Activated CD4-positive, alpha-beta T cell treated with anti-CD3 and anti-CD28 coated beads for 48 hours (primary cell): Measurements from ENCODE around the gene SLC15A1.

Experiments used
- DNase-seq: peaks from one replicate; pipeline ENCODE4 v3.0.0-alpha.2; 2020

SLC15A1 gene

DNA sequence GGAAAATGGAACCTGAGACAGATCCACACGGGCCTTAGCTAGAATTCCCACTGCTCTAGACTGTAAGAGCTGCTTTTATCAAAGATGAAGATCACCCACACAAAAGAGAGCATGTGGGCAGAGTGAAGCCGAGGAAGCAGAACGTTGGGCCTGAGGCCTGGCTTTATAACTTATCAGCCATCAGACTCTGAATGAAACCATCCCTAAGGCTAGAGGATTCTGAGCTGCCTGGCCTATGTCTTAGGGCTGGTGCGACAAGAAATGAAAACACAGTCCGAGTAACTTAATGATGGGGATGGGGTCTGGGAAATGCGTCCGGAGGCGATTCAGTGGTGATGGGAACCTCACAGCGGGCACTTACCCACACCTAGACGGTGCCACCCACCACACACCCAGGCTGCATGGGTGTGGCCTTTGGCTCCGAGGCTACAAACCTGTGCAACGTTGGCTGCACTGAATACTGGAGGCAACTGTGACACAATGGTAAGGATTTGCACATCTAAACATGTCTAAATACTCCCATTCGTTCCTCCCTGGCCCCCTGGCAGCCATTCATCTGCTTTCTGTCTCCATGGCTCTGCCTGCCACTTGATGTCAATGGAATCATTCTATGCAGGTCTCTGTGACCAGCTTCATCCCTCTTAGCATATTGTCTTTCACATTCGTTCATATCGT lies 62.0 kb downstream of the SLC15A1 start:
- DNase-seq: no peak

DNA sequence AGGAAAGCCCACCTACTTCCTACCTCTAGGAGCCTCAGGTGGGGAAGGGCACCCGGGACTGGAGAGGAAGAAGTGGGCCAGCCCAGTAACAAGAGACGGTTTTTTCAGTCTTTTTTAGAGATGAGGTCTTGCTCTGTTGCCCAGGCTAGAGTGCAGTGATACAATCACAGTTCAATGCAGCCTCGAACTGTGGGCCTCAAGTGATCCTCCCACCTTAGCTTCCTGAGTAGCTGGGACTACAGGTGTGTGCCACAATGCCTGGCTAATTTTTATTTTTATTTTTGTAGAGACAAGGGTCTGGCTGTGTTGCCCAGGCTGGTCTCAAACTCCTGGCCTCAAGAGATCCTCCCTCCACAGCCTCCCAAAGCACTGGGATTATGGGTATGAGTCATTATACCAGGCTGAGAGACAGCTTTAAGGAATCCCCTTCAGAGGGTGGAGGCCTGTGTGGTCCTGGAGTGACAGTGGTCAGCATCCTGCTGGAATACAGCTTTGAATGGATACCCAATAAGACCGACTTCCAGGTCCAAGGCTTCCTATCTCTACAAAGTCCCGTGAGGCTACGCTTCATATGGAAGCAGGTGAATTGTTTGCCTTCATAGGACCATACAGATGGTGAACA lies 63.0 kb downstream of the SLC15A1 start:
- DNase-seq: no peak

DNA sequence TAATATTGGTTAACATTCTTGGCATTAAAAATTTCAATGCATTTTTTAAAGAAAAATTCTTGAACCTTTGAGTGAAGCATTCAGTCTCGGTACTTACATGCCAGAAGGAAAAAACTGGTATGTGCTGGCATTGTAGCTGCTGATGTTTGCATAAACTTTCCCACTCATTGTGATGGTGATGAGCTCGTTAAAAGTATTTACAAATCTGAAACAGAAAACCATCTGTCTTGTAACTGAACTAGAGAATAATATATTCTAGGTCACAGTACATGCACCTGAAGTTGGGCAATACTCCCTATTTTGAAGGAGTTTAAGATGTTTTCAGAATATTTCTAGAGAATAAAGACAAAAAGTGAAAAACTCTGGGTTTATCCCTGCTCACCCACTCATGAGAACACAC lies 64.1 kb downstream of the SLC15A1 start:
- DNase-seq: no peak

DNA sequence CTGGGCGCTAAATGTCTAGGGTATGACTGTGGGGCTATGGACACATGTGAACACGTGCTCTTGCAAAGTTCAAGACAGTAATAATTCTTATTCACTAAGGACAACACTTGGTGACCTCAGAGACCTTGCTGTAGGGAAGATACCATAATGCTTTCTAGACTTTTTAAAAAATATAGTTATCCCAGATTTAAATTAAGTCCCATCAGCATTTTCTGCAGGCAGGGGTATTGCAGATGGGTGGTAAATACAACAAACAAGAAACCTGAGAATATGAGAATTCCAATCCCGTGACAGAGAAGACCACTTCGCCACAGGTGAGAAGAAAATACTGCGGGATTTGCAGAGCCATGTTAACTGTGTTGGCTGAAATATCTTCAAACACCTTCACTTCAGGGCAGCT lies 65.2 kb downstream of the SLC15A1 start:
- no peak for DNase-seq

DNA sequence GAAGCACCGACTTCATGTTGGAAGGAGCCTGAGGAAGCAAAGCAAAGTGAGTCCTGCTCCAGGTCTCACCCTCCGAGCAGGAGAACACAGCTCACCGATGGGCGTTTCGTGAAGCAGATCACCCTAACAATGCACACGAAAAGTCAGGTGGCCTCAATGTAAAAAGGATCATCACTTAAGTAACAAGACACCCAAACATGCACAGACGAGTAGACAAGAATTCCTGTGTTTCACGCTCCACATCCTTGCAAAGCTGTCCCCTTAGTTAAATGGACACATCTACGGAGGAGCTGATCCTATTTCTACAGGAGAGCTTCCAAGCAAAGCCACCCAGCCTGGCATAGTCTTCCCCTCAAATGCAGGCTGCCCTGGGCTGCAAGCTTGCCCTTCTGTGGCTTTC lies 66.2 kb downstream of the SLC15A1 start:
- no peak for DNase-seq

DNA sequence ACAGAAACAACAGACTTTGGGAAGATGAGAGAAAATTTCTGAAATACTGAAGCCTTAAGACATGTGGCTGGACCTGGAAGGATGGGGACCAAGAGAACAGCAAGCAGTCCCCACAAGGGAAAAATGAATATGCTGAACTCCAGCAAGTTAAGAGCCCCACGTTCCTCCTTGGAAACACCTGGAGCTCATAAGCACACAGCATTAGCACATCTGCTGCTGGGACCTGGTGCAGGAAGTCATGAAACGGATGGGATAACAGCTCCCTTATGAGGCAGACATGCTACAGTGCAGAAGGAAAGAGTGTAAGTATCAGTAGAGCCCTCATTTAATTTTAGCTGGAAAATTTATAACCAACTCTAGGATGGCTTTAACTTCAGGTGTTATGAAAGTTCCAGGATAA lies 67.3 kb downstream of the SLC15A1 start:
- DNase-seq: no peak

DNA sequence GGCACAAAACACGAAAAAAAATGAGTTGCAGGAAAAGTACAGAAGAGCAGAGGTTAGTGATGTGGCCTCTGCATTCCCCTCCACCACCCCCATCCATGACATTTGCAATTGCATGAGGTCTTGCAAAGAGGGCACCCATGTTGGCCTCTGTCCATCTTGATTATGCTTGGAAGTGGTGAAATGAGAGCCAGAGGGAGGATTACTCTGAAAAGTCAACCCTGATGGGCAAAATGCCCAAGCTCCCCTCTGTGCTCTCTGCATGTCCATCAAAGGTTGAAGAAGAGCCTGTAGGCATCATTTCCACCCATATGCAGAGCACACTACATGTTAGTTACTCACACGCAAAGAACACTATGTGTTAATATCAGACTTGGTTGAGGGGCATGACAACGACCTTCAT lies 71.4 kb downstream of the SLC15A1 start:
- DNase-seq: no peak

DNA sequence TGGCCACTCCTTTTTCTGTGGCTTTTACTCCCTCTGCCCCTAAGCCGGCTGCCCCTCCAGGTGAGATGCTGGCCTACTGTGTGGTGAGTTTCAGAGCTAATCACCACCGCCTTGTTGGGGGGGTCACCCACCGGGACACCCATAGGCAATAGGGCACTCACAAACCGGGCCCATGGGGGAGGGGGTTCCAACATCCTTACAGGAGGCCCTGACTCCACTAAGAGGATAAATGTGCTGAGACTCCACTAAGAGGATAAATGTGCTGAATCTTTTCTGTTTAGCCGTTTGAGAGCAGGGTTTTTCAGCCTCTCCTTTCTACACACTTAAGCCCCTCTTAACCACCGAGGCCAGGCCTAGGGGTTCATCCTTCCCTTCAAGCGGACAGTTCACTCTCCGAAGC lies 73.7 kb downstream of the SLC15A1 start:
- no peak for DNase-seq

DNA sequence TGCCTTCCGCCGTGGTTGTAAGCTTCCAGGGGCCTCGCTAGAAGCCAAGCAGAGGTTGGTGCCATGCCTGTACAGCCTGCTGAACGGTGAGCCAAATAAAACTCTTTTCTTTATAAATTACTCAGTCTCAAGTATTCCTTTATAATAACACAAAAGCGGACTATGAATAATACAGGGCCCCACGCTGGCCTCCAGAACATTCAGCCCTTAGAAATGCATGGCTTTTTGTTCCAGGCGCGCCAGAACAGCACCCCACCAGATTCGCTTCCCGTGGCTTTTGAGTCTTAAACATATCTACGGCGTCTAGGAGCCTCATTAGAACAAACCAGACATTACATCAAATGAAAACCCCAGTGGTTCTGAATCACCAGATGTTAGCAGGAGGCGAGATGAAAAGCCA lies 75.1 kb downstream of the SLC15A1 start:
- no peak for DNase-seq

DNA sequence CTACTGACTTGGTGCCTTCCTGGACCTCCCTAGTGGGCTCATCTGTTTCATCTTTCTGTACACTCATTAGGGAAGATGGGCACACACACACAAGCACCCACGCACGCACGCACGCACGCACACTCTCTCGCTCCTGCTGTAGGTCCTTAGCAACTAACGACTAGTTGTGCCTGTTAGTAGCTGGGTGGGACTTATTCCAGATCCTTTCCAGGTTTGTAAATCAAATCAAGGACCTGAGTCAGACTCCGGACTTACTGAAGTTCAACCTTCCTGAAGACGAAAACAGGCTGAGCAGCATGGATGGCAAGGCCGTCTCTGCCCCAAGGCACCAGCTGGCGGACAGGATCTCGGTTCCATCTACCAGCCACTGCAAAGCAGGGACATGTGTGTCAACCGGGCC lies 76.2 kb downstream of the SLC15A1 start:
- DNase-seq: no peak

DNA sequence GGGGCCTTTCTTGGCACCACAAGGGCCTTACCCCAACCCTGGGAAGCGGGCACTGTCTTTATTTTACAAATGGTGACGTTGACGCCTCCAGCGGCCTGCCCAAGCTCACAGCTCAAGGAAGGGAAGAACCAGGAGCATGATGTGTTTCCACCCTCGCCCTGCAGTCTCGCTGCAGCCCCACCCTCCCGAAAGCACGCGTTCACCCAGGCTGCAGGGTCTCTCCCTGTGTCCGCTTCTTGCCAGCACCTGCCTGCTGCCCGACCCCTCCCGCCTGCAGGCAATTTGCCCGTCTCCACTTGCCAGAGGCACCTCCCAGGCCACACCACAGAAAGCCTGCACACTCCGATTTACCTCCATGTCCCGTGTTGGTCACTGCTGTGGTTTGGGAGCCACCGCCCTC lies 76.6 kb downstream of the SLC15A1 start:
- DNase-seq: no peak

DNA sequence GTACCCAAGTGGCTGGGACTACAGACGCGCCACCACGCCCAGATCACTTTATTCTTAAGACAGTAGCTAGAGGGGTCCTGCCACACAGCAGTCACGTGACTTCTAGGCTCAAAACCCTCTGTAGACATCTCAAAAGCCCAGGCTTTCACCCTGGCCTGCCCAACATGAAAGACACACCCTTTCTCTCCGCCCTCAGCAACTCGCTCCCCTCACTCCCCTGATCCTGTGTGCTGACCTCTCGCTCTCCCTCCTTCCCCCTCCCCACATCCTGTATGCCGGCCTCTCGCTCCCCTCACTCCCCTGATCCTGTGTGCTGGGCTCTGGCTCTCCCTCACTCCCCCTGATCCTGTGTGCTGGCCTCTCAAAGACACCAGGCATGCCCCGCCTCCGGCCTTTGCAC lies 77.4 kb downstream of the SLC15A1 start:
- DNase-seq: no peak

DNA sequence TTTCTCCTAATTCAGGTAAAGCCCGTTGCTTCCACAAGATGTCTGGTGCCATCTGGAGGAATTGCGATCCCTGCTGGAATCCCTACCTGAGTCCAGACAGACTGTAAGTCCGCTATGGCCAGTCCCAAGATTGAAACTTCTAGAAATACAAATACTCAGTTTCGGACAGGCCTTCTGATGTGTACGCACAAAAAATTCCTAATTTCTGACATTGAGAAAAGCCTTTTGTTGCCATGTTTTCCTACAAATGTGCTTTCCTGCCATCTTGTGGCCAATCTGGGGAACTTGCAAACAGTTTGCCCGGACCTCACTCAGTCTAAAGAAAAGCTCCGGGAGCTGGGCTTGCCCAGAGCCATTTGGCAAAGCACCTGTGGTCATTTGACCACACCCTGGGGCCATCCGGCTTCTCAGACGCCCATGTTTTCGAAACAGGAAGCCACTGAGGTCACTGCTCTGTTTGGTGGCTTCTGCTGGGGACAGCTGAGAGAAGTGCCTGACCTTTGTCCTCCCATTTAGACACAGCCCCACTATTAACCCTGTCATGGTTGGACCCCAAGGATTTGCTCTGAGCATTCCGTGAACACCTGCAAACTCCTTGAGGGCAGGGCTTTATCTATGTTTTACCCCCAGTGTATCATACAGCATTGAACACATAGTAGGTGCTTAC lies 79.4 kb downstream of the SLC15A1 start:
- DNase-seq: peak; percentile 57

DNA sequence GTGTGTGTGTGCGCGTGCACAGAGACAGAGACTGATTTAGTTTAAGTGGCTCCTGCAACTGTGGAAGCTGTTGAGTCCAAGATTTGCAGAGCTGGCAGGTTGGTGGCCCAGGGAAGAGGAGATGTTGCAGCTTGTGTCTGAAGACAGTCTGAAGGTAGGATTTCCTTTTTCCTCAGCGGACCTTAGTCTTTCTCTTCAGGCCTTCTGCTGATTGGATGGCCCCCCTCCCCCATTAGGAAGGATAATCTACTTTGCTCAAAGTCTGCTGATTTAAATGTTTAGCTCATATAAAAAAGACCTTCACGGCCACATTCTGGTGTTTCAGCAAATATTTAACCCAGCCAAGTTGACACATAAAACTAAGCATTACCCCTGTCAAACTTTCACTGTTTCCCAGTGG lies 84.3 kb downstream of the SLC15A1 start:
- DNase-seq: no peak

DNA sequence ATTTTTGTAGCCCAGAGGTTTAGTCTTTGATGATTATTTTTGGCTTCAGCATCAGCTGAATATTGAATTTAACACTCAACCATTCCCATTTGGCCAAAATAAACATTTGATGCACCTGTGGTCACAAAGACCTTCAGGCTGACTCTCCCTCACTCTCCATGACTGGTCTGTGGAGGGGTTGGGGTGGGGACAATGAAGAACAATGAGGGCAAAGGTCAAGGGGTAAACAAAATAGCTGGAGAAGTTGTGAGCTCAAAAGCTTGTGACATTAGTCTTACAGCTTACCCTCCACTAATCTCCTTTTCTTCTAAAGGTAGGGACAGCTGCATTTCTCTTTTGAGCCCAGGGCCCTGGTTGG lies 86.9 kb downstream of the SLC15A1 start:
- DNase-seq: no peak

DNA sequence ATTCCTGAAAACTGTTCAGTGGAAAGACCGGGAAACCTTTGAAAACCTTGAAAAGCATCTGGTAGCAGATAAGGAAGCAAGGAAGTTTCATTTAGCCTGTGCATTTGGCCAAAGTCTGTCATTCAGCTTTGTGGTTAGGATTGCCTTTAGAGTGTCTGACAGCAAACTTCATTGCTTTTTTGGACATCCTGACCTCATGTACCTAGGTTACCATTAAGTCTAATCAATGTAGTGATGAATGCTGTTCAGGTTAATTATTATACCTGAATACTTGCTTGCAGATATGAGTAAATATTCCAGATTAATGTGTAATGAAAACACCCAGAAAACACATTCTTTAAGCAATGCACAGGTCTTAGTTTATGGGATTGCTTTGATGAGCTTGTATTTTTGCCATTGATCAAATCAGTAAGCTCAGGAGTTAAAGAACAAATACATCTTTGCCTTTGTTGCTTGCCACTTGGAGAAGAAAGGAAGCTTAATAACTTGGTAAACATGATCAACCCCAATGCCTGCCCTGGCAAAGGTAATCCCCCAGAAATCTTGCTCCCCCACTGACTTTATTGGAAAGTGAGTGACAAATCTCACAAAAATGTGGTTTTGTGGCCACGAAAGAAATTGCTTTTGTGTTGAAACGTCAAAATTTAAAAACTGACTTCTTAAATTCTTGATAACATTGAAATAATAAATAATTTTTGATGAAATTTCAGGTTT lies 87.4 kb downstream of the SLC15A1 start:
- no peak for DNase-seq

DNA sequence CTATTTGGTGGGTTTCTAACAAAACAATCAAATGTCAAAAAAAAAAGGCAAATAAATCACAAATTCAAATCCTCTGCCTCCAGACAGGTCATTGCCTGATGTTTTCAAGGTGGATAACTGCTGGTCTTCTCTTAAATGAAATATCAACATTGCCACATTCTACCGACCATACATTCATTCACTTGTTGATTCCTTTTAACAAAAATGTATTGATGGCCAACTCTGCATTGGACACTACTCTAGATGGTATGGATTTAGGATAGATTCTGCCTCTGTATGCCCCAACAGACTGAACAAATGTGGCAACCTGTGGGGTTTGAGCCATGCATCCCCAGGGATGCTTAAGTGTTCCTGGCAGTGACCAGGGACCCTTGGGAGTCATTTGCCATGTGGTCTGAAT lies 88.0 kb downstream of the SLC15A1 start:
- DNase-seq: no peak

DNA sequence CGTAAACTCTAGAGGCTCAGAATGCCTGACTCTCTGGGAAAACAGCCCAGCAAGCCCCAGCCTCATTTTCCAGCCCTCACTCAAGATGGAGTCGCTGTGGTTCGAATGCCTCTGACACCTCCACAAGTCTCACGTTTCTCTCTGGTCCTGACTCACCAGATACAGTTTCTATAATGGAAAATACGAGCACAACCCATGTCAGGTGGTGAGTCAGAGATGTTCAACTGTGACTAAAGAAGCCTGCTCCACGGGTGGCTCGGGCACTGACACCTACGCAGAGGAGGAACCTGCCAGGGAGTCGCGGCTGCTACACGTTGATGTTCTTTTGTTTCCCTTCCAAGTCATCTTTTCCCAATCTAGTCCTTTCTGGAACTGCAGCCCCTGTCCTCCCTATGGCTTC lies 88.4 kb downstream of the SLC15A1 start:
- peak; percentile 81 for DNase-seq

DNA sequence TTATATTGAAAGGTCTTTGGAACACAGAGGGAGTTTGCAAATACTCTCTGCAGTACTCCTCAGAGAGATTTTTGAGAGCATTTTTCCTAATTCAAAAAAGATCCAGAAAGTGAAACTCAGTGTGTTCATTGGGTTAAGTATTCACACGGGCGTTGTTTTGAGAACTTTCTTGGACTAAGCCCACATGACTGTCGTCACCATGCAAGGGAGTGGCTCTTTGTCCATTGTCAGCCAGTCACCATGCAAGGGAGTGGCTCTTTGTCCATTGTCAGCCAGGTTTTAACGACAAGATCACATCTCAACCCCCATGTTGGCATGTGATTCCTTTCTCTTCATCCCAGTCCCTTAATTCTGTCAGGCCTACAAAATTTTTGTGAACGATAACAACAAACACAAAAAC lies 94.3 kb downstream of the SLC15A1 start:
- DNase-seq: no peak

DNA sequence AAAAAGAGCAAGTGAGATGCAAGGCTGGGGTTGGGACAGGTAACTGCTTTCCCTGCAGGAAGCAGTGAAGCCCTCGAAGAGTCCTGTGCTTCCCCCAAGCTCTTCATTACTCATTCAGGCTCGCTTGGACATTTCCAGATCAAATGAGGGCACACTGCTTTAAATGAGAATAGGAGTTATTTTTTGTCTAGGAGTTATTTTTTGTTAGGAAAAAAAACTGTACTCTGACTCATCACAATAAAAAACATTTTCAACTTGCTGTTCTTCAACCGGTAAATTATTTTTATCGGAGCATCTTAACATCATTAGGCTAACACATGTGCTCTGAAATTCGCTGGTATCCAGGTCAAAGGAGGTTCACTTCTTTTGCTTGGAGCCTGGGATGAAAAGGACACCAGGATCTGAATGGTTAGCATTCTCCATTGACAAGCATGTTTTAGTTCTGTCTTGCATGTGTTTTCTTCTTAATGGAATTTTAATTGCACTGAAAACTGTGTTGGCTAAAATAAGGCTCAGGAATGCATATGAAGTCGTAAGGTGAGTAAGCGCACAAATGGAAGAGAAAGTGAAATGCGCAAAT lies 94.9 kb downstream of the SLC15A1 start:
- no peak for DNase-seq

DNA sequence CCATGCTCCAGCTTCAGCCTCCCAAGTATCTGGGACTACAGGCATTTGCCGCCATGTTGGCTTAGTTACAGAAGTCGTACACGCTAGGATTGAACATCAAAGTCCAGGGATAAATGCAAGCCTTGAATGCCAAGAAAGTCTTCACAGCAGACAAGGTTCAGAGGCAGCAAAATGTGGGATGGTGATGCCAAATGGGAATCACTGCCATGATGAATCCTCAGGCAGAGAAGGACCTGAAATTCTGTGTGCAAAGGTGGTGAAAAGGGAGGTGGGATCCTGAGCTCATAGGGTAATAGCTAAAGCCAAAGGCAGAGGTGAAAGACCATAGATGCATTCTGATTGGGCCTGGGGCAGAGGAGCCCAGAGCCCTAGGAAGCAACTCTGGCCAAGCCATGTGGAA lies 96.2 kb downstream of the SLC15A1 start:
- DNase-seq: no peak

DNA sequence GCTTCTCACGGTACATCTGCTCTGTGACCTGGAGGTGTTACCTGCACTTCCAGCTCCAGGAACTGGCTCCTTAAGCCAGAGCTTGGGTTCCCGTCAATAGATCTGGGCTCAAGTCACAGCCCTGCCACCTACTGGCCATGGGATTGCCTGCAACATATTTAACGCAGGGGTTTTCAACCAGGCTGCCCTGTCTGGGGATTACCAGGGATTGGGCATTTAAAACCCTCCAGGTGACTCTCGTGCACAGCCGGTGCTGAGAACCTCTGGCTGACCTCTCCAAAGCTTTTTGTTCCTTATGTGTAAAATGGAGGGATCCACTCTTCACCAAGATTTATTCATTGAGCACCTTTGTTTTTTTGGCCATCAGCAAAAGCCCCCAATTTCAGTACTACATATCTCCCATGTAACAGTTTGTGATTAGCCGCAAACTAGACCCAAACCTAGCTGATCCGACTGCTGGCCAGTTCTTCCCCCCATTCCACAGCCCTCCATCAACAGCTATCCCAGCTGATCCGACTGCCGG lies 98.9 kb downstream of the SLC15A1 start:
- DNase-seq: peak; percentile 84

DNA sequence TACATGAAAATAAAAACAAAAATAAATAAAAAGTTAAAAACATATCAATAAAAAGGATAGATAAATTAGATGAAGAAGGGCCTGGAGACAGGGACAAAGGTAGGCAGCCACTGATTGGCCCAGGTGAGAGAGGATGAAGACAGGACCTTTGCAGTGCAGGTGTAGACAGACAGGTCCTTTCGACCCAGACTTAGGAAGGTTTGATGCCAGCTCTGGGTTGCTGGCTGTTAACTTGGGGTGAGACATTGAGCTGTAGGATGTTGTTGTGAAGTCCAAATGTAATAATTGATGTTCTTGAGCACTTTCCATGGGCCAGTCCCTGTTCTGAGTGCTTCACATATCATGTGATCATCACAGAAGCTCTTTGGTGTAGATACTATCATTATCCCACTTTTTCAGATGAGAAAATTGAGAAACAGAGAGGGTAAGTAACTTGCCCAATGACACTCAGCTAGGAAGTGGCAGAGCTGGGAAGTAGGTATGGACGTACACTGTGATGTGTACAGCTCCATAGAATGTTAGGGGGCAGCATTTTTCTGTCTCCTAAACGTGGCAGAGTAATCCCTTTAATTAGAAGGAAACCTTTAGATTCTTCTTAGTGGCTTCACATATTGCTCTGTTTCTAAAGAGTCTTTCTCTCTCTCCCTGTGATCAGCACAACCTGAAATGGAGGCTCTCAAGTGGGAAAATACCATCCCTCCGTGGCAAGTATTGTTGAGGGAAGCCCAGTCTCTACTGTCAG lies 99.6 kb downstream of the SLC15A1 start:
- DNase-seq: no peak
